HG02571 (cell line): ENCODE measurements around the gene PPL.
"Not testable (repeated sequence)": the region's sequence is repeated elsewhere in the genome, so short reads cannot be mapped to it uniquely, and the experiment has no call there.

Experiments
- ATAC-seq: cut with Tn5 transposase; IDR thresholded peaks from one replicate; pipeline ENCODE4 v1.9.1; 2021; ENCODE audit warnings: mild to moderate bottlenecking, moderate library complexity; ENCODE audit not compliant: unreplicated experiment

The PPL gene

DNA sequence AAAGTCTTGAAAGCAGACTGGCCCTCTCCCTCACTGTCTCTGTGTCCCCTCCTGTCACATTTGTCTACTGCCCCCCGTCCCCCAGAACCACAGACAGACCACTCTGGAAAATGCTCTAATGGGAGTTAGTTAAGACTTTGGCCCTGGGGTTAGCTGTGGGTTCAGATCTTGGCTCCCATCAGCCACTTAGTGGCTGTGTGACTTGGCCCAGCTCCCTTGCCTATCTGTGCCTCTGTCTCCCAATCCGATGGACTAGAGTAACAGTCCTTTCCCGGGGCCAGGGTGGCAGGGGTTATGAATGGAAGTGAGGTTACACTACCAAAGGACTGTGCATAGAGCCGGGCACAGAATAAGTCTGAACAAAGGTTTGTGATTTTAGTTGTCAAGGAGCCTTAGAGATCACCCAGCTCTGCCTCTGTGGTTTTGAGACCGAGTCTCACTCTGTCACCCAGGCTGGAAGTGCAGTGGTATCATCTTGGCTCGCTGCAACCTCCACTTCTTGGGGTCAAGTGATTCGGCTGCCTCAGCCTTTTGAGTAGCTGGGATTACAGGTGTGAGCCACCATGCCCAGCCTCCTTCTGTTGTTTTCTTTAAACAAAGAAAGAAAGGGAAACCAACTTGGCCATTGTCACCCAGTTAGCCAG lies 23.7 kb downstream of the PPL start:
- no peak for ATAC-seq

DNA sequence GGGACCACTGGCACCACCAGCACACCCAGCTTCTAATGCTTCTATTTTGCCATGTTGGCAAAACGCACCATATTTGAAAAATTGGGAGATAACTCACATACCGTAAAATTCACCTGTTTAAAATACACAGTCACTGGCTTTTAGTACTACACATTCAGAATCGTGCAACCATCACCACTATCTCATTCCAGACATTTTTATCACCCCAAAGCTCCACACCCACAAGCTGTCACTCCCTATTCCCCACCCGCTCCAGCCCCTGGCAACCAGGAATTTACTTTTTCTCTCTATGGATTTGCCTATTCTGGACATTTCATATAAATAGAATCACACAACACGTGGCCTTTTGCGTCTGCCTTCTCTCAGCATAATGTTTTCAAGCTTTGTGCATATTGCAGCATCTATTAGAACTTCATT lies 25.0 kb downstream of the PPL start:
- no peak for ATAC-seq

DNA sequence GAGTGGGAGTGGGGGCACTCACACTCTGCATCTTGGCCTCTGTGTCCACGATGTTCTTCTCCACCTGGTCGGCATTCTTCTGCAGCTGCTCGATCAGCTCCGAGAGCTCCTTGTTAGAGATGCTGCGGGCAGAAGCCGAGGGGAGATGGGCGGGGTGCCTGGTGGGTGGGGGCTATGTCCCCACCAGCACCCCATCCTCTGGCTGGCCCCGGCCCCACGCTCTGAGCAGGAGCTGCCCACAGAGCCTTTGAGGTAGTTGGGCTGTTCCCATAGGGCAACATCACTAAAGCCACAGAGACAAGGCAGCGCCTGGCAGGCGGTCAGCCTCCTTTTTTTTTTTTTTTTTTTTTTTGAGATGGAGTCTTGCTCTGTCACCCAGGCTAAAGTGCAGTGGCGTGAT lies 26.1 kb downstream of the PPL start:
- ATAC-seq = no peak

DNA sequence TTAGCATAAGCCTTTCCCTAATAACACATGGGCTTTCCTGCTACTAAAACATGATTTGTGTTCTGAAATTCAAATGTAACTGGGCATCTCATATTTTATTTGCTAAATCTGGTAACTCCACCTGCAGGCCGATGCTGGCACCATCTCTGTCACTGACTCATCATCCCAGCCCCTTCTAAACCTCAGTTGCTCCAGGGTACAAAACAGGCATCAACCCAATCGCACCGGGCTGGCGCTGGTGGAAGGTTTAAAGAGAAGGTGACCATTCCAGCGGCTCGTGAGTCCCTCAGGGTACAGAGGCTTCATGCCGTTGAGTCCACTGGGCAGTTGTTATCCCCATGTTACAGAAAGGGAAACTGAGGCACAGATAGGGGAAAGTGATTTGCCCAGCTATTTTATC lies 27.1 kb downstream of the PPL start:
- no peak for ATAC-seq

DNA sequence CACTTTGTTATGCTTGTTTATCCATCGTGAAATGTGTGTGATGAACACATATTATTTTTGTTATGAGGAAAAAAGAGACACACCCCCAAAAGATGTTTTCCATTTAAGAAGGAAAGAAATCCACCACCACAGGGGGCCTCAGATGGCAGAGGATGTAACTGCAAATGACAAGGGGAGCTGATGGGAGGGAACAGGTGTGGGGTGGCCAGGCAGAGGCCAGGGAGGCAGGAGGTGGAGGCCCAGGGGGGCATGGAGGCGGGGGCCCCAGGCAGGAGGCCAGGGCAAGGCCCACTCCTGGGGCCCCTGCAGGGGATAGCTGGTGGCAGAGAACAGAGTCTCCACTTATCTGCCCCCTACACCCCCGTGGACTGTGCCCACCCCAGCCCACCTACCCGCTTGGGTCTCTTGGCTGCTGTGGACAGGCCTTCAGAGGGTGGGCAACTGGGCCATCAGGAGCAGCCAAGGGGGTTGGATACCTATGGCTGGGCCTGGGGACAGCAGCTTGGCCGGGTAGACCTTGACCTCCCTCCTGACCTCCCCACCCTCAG lies 28.0 kb downstream of the PPL start:
- no peak for ATAC-seq

DNA sequence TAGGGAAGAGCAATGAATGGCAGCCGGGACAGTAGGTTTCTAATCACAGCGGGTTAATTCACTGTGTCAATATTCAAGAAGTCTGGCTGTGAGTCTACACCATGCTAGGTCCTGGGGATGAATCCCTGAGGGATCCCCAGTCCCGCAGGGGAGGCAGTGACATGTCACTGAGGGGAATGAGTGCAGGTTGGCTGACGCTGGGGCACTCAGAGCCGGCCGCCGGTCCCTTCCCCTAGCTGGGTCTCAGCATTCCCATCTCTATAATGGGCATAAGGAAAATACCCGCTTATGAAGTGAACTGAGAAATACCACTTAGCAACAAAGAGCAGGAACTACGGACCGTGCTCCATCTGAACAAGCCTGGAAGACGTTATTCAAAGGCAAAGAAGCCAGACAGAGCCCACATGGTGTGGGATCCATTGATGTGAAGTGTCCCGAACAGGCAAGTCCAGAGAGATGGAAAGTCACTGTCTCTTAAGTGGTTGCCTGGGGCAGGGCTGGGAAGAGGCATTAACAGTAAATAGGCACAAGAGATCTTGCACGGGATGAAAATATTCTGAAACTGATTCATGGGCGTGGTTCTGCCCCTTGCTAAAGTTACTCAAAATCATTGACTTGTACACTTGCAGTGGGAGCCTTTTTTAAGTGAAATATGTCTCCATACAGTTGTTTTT lies 31.9 kb downstream of the PPL start:
- ATAC-seq = no peak

DNA sequence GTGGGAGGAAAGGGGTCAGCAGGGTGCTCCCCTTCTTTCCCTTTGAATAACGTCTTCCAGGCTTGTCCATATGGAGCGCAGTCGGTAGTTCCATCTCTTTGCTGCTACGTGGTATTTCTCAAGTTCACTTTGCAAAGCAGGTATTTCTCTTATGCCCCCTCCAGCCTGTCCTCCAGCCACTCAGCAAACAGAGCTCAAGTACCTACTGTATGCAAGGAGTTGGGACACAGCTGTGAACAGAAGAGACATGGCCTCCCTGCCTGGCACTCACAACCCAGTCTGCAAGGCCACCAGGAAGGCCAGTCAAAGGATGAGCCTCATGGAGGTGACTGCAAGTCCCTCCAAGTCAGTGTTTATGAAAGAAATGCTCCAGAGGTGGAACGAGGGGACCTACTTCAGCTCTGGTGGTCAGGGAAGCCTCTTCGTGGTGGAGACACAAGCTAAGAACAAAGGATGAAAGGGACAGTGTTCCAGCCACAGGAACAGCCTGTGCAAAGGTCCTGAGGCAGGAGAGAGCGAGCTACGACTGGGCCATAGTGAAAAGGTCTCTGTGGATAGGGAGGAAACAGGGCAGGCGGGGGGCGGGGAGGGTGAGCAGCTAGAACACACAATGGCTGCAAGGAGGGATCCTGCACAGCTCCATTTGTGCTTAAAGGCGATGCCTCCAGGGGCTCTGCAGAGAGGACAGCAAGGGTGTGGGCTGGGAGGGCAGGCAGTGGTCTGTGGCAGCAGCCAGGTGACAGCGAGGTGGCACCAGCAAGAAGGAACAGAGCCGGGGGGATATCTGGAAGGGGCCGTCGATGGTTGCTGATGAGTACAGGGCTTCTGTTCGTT lies 32.6 kb downstream of the PPL start:
- no peak for ATAC-seq

DNA sequence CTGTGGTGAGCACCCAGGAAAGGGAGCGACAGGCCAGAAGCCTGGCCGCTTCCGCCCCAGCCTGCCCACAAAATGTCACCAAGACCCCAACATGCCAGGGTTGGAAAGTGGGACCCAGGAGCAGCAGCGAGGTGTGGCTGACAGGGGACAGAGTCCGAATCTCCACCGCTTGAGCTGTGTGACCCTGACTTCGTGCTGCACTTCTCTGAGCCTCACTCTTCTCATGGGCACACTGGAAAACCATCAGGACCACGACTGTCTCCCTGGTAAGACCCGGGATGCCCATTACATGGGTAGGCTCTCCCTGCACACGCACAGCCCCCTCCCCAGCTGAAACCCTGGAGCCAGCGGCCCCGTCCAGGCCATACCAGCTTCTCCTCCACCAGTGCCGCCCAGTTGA lies 34.9 kb downstream of the PPL start:
- no peak for ATAC-seq

DNA sequence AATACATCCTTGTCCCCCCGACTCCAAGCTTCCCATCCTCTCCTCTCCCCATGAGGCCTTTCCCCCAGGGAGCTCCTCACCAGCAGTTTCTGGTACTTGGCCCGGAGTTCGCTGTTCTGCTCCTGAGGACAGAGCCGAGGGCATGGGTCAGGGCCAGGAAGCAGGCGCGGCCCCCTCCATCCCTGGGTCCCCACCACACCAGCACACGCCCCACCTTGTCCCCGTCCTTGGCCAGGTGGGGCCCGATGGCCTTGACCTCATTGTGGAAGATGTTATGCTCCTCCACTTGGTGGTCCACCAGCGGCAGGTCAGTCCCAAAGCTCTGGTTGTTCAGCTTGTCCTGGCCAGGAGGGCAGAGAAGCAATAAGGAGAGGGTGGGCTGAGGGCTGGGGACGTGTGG lies 36.2 kb downstream of the PPL start:
- ATAC-seq = no peak

DNA sequence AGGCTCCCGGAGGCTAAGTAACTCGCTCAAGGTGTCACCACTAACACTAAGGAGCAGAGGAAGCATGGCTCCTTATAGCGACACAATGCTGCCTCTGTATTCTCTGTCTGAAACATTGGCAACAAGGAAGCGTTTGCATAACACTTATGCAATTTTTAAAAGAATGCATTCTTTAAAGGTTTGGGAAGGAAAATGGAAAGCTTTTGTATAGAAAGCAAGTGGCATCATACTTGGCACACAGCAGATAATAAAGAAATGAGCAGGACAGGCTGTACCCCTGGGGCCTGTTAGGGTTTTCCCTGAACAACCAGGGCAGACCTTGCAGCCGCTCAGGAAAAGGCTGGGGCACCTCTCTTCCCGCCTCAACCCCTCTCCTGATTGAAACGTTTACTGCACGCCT lies 36.9 kb downstream of the PPL start:
- no peak for ATAC-seq

DNA sequence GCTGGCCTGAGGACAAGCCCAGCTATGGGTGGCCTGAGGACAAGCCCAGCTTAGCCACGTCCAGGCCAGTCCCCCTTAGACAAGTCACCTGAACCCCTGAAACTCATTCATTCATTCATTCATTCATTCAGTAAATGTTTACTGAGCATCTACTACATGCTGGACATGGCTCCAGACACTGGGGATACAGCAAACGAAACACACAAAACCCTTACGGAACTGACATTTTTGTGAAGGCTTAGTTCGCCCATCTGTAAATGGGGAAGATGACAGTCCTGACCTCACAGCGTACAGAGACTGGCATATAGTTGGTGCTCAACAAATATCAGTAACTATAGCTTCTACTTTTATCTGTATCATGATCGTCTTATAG lies 37.5 kb downstream of the PPL start:
- no peak for ATAC-seq

DNA sequence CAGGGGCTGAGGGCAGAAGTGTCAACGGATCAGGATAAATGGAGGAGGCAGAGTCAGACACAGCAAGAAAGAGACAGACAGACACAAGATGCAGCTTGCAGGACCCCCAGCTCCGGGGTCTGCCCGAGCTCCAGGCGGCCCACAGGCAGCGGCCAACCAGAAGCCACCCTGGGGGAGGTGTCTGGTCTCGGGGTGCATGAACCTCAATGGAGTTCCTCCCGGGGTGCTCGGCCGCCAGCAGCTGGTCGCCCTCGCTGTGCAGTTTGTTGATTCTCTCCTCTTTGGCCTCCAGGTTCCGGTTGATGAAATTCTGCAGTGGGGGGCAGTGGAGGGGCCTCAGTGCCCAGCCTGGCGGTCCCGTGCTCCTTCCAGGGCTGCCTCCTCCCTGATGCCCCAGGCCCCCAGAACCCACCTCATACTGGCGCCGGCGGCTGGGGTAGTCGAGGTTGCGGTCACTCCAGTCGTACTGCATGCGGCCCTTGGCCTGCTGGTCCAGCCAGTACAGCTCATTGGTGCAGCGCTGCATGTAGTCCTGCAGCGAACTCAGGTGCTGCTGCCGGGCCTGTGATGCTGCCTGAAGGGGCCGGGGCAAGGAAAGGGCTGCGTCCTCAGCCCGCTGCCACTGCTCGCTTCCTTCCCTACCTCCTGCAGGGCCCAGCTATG lies 38.0 kb downstream of the PPL start:
- ATAC-seq = no peak

DNA sequence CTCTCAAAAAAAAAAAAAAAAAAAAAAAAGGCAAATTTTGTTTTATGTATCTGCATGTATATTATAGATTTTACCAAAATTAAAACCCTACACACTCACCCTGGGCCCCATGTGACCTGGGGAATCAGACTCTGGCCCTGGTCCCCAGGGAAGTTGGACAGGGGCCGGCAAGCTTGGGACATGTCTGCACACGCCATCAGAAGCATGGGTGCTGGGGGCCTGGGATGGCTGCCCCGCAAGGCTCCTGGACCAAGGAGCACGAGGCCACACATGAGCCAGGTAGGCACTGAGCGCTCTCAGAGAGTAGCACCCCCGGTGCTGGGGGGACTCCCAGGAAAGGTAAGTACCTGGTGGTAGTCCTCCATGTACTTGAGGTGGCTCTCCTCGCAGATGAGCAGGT lies 39.6 kb downstream of the PPL start:
- ATAC-seq = no peak

DNA sequence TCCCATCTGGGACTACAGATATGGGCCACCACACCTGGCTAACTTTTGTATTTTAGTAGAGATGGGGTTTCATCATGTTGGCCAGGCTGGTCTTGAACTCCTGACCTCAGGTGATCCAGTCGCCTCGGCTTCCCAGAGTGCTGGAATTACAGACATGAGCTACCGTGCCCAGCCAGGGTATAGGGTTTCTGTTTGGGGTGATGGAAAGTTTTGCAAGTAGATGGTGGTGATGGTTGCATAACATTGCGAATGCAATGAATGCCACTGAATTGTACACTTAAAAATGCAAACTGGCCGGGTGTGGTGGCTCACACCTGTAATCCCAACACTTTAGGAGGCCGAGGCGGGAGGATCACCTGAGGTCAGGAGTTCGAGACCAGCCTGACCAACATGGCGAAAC lies 40.2 kb downstream of the PPL start:
- not testable (repeated sequence) for ATAC-seq

DNA sequence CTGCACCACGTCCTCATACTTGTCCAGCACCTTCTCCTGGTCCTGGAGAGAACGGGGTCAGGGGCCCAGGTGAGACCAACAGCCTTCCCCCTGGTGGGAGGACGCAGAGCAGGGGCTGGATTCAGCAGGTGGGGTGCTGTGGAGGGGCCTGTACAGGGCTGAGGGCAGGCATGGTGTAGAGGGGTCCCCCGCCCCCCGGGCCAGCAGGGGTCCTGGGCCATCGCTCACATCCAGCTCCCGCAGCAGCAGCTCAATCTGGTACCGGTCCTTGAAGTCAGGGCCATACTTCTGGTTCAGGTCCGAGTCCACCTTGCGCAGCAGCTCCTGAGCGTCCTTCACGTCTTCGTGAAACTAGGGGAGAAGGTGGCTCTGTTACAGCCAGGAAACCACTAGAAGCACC lies 41.6 kb downstream of the PPL start:
- no peak for ATAC-seq

DNA sequence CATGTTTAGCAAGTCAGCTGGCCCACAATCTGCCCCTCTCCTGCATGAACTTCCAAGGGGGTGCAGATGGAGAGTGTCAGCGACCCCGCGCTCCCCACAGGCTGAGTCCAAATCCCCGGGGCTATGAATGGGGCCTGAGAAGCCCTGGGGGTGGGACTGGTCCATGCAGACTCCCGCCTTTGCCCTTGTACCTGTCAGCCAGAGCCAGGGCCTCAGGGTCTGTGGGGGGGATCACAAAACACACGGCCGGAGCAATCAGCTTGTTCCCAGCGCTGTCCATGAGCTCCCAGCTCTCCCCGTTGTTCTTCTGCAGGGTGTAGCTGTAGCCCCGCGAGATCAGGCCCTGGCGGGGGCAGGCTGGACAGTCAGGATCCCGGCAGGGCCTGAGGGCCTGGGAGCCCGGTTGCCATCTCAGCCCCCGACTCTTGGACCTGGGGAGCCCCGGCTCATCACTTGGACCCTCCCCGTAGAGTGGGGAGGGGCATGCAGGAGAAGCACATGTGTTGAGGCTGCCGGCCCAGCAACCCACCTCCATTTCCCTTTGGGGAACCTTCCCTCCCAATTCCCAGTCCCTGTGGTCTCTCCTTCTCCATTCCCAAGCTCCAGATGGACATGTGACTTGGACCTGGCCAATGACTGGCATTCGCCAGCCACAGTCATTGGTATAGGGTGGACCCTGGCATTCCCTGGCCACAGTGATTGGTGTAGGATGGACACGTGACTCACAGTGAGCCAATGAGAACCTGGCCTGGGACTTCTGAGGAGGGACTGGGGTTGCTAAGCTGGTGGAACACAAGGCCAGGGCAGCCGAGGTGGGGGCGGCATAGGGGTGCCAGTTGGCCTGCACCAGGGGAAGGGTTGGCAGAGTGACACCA lies 42.4 kb downstream of the PPL start:
- ATAC-seq = no peak

DNA sequence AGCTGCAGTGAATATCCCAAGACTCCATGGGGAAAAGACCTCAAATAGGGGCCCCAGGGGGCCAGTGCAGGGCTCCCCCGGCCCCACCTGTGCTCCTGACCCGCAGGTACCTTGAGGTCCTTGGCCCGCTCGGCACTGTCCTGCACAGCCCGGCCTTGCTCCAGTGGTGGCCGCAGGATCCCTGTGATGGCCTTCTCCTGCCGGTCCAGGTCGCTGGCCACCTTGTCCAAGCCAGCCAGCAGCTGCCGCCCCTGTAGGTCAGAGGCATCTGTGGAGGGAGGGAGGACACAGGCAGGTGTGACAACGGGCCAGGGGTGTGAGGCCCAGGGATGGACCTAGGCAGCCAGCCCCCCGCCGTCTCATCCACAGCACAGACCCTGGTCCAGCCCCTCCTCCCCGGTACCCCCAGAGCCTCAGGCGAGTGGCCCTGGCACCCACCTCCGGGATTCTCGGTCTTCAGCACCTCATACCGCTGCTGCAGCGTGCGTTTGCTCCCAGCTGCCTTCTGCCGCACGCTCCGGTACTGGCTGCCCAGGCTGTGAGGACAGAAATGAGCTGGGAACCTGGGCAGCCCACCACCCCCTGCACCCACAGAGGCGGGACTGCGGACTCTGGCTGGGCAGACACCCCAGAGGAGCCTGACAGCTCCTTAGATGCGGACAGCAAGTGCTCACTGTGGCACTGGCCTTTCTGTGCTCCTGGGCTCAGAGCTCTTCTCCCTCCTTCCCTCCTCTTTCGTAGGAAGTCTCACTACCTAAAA lies 43.7 kb downstream of the PPL start:
- no peak for ATAC-seq

DNA sequence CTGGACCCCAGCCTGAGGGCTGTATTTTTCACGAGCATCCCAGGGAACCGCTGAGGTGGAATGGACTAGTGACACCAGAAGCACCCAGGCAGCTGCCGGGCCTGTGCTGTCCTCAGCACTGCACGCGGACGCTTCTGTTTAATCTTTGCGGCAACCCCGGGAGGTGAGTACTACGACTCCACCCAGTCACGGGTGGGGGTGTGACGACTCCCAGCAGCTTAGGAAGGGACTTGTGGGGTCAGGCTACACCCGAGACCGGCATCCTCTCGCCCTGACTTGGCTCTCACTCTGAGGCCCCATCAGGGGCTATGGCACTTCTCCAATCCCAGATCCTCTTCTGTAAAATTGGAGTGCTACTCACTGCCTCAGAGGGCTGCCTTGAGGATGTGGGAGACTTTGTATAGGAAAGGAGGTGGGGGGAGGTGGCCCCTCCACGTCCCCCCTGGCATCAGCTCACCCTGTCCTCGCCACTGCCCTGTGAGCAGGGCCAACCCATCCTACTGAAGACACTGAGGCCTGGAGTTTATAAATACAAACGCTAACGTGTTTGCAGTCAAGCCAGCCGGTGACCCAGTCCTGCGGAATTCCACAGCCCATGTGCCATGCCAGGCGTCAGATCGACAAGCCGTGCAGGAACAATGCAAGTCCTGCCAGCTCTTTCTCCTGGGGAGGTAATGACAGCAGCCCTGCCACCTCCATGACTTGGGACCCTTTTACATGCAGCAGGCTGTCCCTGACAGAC lies 44.4 kb downstream of the PPL start:
- ATAC-seq = no peak

DNA sequence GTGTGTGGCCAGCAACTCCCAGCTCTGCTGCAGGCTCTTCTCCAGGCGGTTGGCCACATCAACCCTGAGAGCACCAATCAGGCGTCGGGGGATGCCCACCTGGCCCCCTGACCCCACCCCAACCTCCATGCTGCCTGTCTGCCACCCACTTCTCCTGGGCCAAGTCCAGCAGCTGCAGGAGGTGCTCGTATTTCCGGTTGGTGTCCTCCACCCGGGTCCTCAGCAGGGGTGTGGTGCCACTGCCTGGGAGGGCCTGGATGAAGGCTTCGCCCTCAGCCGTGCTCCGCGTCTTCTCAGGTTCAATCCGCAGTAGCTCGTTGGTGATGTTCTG lies 45.1 kb downstream of the PPL start:
- ATAC-seq = no peak
